Activated effector memory CD4-positive, alpha-beta T cell treated with anti-CD3 and anti-CD28 coated beads, Interleukin-2, amount 50 U/mL, for 16 hours (primary cell): ENCODE data around the gene ZNF608.

Experiments used
- DNase-seq: peaks from one replicate; pipeline ENCODE4 v3.0.0-alpha.2; 2020

Gene ZNF608

GRCh38 chr5:124752854-124753720 lies 6.6 kb upstream of the ZNF608 start:
- DNase-seq: no peak

GRCh38 chr5:124751031-124751430 lies 4.6 kb upstream of the ZNF608 start:
- no peak for DNase-seq

DNA sequence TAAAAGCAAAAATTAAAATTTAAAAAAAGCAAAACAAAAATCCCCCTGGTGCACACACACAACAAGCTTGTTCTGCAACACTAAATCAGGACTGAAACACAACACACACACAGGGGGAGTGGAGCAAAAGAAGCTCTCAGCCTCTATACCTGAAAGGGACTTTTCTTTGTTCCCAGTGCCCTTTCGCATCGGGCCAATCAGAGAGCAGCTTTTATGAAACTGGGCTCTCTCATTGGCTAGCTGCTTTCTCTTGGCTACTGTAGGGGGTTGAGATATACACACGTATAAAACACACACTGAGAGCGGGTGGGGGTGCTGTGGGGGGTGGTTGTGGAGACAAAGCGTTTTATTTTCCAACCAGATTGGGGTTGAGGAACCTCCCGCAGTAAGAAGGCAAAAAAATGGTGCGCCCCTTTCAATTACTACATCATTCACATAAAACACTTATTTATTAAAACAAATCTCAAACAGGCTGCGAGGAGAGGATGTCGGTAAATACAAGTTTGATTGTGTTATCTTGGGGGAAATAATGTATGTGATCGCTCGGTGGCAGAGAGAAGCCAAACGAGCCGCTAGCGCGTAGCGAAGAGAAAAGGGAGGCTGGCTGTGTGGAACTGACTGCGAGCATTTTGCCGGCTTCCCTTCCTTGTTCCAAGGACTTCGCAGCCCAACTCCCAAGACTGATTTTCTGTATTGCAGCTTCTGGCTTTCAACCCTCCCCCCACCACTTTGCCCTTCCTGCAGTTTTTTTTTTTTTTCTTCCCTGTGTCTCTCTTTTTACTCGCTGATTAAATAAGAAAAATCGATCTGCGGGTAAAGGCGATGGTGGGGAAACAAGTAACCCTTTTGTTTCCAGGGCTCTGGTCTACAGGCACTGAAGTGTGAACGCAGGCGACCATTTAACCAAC lies 2.5 kb upstream of the ZNF608 start:
- no peak for DNase-seq

GRCh38 chr5:124747791-124748686 lies 1.6 kb upstream of the ZNF608 start:
- no peak for DNase-seq

DNA sequence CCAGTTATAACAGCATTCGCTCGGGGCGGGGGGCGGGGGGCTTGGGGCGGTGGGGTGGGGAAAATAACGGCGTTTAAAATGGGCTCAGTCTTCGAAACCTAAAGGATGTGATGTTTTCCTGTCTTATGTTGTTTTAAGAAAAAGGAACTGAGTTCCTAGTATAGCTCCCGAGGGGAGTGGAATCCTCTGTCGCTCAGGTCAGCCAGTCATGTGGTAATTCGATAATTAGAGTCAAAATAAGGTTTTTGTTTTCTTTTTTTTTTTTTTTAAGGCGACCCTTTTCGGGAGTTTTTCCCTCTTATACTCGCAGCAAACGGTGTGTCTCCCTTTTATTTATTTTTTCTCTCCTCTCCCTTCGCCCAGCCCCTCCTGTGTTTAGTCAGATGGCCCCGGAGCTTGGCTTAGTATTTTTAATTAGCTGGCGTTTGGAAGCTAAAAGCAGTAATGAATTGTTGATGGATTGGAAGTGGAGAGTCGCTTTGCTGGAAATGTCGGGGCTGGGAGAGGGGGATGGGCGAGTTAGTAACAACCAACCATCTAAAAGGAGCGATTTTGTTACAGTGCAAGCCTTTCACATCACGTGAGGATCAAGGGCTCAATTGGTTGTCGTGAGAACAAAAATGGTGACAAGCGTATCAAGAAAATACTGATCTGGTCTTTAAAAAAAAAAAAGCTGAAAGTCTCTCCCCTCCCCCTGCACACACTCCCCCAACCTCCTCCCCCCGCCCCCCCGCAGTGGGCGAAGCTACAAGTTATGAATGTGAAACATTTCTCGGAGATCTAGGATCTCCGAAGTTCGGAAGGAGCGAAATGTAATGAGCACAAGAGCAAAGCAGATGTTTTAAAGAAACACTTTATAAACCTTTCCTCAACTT lies 714 bp upstream of the ZNF608 start:
- DNase-seq: no peak

GRCh38 chr5:124745007-124745927 lies 1.2 kb downstream of the ZNF608 start:
- no peak for DNase-seq

GRCh38 chr5:124744170-124744971 lies 2.1 kb downstream of the ZNF608 start:
- DNase-seq: no peak

- DNase-seq: no peak
Observed at GRCh38 chr5:124743602-124744169, 2.8 kb downstream of the ZNF608 start.

DNA sequence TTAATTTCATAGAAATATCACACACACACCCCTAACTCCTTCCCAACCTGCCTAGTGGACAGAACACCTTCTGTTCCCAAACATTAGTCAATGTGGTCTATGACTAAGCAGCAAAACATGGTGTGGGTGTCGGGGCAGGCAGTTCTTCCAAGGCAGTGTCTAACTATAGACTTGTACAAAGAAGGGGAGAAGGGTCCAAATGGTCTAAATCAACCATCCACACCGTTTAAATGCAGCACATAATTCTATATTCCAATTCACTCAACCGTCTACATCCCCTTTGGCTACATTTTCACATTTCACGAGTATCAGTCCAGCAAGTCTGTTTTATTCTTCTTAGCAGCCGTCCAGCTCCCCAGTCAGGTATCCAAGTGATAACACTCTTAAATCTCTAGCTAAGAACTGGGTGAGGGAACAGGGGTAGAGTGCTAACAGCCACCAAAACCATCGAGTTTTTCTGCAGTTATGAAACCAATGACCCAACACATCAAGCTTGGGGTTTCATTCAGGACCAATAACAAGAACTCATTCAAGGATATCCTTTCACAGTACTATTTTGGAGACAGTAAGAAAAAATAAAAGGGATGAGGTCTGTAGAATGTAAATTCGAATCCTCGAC lies 3.3 kb downstream of the ZNF608 start:
- DNase-seq: no peak

GRCh38 chr5:124742521-124742920 lies 3.9 kb downstream of the ZNF608 start:
- no peak for DNase-seq

- DNase-seq: no peak
Observed at GRCh38 chr5:124741711-124742496, 4.5 kb downstream of the ZNF608 start.

- no peak for DNase-seq
Observed at GRCh38 chr5:124740991-124741583, 5.4 kb downstream of the ZNF608 start.

- DNase-seq: no peak
Observed at GRCh38 chr5:124740071-124740470, 6.4 kb downstream of the ZNF608 start.

GRCh38 chr5:124739634-124740025 lies 6.8 kb downstream of the ZNF608 start:
- no peak for DNase-seq

GRCh38 chr5:124738681-124739633 lies 7.5 kb downstream of the ZNF608 start:
- no peak for DNase-seq

GRCh38 chr5:124737651-124738050 lies 8.8 kb downstream of the ZNF608 start:
- DNase-seq: no peak
